HG03064 (cell line): Measurements from ENCODE around the gene PI4KA.

Experiments used
- ATAC-seq: cut with Tn5 transposase; IDR thresholded peaks from one replicate; pipeline ENCODE4 v1.9.1; 2021; ENCODE audit warnings: low read depth; ENCODE audit not compliant: unreplicated experiment

PI4KA gene

DNA sequence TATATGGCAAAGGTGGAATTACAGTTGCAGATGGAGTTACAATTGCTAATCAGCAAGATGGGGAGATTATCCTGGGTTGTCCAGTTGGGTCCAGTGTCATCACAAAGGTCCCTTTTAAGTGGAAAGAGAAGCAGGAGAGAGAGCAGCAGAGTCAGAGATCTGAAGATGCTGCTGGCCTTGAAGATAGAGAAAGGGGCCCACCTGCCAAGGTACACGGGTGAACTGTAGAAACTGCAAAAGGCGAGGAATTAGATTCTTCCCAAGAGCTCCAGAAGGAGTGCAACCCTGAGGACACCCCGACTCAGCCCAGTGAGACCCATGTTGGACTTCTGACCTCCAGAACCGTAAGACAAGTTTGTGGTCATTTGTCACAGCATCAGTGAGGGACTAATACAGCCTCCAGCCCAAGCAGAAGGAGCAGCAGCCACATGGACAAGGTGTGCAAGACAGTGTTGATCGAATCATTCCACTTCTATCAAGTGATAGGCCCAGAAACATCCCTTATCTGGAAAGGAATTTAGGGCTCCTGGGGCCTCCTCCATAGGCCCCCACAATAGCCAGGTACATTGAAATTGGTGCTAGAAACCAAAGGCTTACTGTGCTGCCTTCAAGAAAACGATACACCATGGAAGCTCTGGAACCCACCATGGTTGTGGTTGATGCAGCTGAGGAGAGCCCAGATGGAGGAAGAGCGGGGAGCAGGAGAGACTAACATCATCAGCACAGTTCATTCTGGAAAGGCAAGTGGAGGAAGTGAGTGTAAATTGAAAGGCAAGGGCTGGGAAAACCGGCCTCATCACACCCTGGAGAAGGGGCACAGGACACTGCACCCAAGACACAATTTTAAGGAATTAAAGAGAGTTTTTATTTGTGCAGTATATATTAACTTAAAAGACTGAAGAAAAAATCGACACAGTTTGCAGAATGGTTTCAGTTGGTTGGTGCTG, 23.5 kb upstream of the PI4KA start:
- ATAC-seq = no peak

DNA sequence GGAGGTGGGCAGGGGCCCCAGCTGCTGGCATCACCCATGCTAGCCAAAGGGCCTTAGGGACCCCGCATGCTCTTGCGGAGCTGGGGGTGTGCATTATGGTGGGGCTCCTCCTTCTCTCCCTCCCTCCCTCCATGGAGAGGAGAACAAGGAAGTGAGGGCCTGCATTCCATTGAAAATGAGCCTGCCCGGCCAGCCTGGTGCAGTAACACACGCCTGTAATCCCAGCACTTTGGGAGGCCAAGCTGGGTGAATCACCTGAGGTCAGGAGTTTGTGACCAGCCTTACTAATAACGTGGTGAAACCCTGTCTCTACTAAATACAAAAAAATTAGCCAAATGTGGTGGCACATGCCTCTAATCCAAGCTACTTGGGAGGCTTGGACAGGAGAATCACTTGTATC, 22.6 kb upstream of the PI4KA start:
- ATAC-seq = no peak

DNA sequence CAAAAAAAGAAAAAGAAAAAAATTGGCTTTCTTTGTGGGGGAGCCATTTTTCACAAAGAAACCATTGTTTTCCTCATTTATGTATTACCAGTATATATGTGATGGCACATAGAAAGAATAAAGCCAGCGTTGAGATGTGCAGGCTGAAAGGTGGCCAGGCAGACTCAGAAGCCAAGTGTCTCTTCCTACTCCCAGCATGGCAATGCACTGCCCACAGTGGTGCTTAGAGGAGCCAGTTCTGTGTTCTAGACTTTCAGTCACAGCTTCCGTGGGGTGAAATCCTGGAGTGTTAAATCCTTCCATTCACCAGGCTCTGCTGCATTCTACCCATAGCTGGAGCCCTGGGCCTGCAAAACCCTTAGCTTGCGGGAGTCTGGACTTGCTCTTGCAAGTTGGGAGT, 19.1 kb upstream of the PI4KA start:
- no peak for ATAC-seq

DNA sequence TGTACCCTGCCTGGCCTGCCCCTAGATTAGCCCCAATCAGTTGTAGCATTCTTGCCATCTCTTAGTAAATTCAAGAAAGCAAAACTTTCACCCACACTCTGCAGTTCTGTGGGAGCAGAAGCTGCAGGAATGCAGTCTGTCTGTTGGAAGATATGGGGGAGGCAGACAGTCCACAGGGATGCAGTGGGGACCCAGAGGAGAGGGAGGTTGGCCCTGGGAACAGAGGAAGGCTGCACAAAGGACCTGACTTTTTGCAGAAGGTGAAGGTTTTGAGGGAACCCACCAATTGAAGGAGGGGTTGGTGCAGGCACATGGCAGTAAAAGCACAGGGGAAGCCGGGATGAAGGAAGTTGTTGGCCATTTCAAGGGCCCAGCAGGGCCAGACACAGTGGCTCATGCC, 16.7 kb upstream of the PI4KA start:
- no peak for ATAC-seq

DNA sequence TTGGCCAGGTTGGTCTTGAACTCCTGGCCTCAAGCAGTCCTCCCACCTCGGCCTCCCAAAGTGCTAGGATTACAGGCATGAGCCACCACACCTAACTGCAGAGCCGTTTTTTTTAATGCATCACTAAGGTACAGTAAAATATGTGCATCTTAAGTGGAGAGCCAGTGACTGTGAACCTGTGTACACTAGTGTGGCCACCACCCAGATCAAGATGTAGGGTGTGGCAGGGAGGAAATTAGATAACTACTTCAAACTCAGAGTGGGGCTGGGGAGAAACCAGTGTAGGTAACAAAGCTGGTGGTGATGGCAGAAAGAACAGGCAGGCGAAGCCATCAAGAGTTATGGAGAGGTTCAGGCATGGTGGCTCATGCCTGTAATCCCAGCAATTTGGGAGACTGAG, 14.6 kb upstream of the PI4KA start:
- no peak for ATAC-seq

DNA sequence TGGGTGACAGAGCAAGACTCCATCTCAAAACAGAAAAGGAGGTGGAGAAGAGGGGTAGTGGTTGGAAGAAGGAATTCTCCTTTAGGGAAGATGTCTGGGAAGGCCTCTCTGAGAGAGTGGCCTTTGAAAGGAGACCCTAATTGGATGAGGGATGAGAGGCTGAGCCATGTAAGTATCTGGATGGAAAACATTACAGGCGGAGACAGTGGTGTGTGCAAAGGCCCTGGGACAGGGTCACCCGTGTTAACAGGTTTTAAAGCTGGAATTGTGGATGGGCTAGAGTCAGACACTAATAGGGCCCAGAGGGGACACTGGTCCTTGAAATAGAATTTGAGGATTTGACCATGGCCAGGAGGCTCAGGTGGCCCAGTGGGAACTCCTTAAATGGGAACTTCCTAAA, 10.6 kb upstream of the PI4KA start:
- ATAC-seq = no peak

DNA sequence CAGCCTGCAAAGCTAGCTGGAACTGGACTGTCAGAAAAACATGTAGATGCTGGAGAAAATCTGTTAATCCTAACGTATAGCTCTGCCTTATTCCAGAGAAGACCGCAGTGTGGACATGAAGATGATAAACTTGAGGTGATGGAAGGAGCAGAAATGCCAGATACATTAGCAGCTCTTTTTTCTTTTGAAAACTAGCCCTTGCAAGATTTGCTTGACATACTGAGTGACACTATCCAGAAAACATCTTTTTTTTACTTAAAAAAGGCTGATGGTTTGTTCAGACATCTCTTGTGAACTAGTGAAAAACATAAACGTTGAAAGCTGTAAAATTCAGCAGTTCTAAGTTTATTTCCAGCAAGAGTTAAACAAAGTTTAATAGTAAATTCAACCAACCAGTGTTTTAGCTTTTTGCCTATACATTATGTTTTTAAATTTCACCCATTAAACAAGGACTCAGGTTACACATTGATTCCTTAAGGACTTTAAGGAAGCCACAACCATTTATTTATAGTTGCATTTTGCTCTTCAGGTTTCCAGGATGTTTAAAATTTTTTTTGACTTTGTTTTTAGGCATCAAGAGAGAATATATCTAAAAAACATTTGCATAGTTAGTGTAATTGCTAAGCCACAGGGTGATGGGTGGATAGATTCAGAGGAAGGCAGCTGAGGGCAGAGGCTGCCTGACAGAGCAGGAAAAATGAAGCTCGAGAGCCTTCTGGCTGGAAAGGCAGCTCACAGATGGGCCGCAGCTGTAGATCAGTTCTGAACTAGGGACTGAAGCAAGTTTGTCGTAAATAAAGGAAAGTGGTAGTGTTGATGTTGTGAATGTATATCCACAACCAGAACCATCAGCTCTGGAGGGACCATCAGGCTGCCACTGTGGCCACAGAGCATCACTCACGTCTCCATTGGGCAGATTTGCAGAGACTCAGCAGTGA, 9.7 kb upstream of the PI4KA start:
- no peak for ATAC-seq

DNA sequence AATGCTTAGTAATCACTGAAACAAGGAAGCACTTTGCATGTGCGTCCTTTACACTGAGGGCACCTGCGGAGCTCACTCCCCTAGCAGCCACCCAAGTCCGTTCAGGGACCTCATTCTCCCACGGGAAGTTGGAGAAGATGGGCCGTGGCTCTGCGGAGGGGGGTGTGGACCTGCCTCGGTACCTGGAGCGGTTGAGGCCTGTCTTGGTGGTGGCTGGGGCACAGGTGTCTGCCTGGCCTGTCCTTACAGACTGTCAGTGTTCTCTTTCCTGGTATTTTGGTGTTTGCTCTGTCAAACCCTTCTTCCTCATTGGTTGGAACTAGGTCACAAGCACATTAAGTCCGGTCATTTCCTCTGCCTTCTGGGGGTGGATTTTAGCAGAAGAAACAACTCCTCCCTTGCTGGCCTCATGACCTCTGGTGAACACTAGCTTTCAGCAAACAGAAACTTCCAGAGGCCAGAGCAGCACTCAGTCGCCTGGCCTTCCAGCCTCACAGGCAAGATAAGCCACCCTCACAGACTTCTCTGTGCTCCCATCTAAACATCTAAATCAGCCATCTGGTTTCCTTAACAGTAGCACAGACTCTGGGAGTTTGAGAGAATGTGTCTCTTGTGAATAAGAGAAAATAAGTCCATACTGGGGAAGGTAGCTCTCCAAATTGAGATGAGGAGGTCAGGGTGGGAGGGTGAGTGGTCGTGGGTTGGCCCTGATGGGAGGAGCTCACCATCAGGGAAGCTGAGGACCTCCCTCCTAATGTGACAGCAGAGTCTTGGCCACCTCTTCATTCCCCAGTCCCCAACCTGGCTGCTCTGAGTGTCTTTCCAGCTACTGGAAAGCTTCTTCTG, 8.8 kb upstream of the PI4KA start:
- no peak for ATAC-seq

DNA sequence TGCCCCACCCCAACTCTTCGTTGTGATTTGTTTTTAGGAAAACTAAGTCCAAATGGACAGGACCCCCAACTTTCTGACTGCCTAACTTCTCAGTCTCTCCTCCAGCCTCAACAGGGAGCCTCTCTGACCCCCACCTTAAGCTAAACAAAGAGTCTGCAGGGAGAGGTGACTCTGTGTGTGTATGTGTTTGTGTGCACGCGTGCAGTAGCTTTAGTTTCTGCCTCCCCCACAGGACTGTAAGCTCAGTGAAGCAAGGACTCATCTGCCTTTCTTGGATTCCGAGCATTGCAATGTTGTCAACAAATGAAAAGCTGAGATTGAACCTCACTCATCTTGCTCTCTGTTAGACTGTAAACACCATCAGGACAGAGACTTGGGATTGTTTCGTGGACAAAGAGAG, 8.1 kb upstream of the PI4KA start:
- no peak for ATAC-seq

DNA sequence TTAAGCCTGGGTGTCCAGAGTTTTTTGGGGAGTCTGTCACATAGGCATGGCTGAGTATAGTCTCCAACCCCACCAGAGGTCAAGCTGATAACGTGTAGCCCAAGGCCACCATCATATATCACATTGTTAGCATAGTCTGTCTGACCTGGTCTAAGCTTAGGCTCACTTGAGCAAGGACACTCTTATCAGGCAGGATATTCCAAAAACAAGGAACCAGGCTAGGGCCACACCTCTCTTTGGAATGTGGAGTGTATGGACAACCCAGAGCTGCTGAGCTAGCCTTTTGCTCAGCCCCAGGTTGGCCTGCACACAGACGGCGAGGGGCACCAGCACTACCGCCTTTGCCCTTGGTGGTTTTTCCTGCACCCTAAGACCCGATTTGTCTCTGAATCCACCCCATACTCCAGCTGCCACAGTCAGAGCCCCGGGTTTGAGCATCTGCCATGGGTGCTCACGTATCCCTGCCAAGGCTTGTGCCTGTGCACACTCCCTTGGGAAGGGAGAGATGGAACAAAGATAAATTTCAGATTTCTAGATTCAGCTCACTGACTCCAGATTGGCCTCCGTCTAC, 7.3 kb upstream of the PI4KA start:
- ATAC-seq = no peak

DNA sequence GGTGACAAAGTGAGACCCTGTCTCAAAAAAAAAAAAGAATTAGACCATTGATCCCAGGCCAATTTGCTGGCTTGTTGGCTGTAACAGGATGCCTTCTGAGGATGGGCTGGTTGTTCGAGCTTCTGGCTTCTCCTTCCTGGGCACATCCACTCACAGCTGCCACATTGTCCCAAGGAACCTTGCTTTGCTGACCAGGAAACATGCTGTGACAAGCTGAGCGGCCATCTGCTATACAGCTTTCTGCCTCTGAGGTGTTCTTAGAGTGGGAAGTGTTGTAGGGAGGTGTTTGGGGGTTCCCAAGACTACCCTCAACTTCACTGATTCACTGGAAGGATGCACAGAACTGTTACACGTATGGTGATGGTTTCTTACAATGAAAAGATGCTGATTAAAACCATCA, 6.7 kb upstream of the PI4KA start:
- ATAC-seq = no peak

DNA sequence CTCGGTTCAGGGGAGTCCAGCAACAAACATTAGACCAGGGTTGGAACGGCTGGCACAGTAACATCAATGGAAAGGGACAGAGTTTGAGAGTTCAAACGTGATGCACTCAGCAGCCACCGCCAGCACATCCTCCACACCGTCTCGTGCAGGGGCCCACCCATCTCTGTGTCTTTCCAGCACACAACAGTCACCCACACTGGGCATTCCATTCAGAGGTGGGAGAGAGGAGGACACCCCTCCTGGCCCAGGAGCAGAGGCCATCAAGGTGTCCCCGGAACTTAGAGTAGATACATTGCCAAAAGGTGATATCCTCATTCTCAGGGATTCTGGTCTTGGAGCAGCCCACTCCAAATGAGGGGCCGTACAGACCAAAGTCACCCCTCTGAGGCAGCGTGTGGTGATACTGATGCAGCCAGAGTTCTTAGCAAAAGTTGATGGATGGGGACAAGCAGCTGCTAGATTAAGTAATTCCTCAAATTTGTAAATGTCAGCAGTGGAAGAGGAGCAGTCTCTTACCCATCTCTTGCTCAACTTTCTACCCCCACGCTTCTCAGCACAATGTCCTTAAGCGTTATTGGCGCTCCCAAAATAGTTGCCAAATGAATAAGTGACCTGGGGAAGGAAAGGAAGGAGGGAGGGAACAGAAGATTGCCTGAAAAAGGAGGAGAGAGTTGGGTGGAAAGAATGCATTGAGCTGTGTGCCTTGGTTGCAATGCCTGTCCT, 5.7 kb upstream of the PI4KA start:
- no peak for ATAC-seq

DNA sequence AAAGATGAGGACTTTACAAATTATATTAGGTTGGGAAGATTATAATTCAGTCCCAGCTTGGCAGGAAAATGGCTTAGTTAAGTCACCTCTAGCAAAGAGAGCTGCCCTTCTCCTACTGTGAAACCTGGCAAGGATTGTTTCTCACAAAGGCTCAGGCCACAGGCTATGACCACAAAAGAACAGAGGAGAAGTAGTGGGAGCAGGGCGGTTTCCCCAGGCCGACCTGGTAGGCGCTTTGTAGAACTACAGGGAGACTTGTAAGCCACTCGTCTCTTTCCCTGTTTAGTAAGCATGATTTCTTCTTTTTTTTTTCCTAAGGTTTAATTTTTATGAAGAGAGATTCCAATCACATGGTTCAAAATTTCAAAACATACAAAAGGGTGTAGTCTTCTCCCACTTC, 4.8 kb upstream of the PI4KA start:
- ATAC-seq = no peak

DNA sequence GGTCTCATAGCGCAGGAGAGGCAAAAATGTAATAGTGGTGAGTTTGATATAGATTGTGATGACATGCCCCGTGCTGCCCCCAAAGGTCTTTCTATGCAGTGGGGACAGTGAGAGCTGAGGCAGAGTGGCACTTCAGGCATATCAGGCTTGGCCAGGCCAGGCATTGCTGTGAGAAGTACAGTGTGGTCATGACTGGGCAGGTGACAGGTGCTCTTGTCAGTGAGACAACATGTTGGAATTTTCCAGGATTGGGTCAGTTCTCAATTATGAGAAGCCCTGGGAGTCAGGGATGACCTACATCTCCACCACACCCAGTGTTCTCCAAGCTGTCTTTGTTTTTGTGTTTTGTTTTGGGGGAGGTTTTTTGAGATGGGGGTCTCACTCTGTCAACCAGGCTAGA, 3.9 kb upstream of the PI4KA start:
- ATAC-seq = no peak

DNA sequence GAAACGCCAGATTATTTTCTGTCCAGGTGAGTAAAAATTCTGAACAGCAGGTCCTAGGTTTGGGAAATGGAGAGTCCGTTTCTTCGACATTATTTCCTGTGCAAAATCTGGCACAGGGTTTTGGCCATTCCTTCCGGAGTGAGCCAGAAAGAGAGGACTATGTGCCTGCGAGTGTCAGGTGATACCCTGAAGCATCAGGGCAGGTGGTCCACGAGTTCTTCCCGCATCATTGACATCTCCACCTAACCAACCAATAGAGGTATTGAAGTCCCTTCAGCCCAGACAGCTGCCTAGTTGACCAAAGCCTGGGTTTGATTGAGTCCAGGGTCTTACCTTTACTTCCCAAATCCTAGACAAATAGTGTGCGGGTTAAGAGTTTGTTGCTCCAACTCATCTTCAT, 1.0 kb upstream of the PI4KA start:
- ATAC-seq = no peak

DNA sequence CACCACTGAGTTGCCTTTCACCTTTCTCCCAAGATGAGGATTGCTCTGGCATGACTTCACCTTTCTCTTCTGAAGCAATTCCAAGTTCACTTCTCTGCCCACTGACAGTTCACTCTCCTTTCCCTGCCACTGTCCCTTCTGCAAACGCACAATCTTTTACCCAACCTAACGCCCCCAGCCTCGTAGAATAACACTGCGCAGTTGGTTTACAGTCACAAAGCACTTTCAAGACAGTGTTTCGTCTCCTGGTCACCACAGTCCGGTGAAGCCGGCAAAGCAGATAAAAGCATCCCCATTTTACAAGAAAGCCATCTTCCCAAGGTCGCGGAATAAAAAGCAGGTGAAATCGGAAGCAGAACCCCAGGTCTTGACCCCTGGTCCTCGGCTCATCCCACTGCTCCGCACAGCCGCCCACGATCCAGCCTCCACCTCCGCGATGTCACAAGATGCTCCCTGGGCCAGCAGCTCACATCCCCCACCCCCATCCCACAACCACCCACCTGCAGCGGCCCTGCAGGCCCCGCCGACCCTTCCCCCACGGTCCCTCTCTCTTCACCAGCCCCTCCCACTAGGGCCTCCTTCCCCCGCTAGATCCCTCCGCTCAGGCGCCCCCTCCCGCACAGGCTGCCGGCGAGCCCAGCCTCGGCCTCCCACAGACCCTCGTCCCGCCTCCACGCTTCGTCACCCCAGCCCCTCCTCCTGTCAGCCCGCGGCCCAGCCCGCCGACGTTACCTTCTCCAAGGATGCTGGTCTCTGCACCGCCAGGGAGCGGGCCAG, 585 bp downstream of the PI4KA start:
- ATAC-seq = peak; percentile 20

DNA sequence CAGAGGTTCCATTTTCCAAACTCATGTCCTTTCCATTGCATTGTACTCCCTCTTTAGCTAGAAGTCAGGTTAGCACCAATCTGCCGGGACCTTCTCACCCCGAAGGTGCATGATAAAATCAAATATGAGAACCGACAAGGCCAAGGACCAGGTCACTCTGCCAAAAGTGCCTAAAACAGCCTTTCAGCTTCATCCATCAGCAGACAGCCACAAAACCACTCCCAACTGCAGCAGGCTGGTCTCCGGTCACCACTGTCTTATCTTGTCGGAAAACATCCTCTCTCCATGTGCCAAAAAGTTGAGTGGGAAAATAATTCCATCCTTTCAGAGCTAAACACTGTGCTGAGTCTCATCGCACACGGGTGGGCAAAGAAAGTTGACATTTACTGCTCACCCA, 1.4 kb downstream of the PI4KA start:
- ATAC-seq = no peak

DNA sequence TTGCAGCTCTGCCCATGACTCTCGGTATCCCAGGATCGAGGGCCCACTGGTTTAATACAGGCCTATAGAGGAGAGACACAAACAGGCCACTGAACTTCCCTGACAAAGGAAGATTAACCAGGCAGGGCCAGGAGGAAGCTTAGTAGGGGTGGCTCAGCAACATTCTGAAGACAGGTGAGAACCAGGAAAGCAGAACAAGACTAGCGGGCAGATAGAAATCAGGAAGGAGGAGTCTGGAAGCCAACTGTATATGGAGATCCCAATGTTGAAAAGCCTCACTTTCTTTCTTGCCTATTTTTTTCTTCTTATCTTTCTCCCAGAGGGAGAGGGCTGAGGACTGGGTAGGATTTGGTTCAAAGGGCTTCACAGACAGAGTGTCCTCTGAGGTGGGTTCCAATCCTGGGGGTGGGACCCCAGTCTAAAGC, 5.4 kb downstream of the PI4KA start:
- ATAC-seq = no peak

DNA sequence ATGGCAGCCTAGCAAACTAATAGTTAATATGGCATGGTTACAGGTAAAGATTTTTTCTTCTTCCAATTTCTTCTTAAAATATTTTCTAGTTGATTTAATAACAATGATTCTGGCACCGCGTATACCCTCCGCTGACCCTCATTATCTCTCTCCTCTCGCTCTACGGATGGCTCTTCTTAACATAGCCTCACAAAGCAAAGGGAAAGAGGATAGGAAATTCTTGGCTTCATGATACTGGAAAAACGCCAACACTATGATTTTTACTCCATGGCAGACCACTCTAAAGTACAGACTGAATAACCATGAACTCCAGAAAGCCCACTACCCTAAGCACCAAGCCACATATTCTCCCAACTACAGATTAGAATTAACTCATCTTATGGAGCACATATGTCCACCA, 6.1 kb downstream of the PI4KA start:
- no peak for ATAC-seq
